Measurements from ENCODE around the gene OPCML. TPM values are rescaled to one million over a fixed set of nuclear protein-coding genes. Genes with fewer than 3 reads are reported as not detected.

OPCML gene
- total and polyA plus RNA-seq, 4 donors: 16.6 to 70.3 (median 58.1) TPM

DNA sequence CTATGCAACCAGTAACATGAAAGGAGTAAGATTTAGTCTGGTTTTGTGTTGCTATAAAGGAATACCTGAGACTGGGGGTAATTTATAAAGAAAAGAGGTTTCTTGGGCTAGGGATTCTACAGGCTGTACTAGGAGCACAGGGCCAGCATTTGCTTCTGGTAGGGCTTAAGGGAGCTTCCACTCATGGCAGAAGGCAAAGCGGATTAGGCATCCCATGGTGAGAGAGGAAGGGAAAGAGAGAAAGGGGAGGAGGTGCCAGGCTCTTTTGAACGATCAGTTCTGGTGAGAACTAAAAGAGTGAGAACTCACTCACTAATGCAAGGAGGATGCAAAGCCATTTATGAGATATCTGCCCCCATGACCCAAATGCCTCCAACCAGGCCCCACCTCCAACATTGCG lies 283.2 kb downstream of the OPCML start:
- H3K4me3 ChIP-seq (ENCODE audit: low read depth, low read length): no peak overlapping the region
- no peaks in the 10 kb centered on the region for H3K9me3 ChIP-seq (ENCODE audit: control insufficient read depth, insufficient read depth, low read length)
- H3K4me1 ChIP-seq (ENCODE audit: control insufficient read depth, insufficient read depth, low read length): no peaks in the 10 kb centered on the region
- no peak for DNase-seq (ENCODE audit: low read depth in 4 of 6, low spot score in 6 of 6)
- 100% methylated on average over 1 of the region's 3 CpGs for WGBS (ENCODE audit: insufficient coverage)
- H3K27me3 ChIP-seq (ENCODE audit: control insufficient read depth, insufficient read depth, low read length): no peaks in the 10 kb centered on the region
- H3K27ac ChIP-seq (ENCODE audit: low read depth, low read length): no peak overlapping the region
- H3K36me3 ChIP-seq (ENCODE audit: control insufficient read depth, insufficient read depth, low read length): no peaks in the 10 kb centered on the region

GRCh38 chr11:133243832-133244231 lies 288.5 kb downstream of the OPCML start:
- no peak overlapping the region for H3K27ac ChIP-seq (ENCODE audit: low read depth, low read length)
- 64% methylated on average over 2 of the region's 3 CpGs for WGBS (ENCODE audit: insufficient coverage)
- no peak overlapping the region for H3K4me3 ChIP-seq (ENCODE audit: low read depth, low read length)
- DNase-seq (ENCODE audit: low read depth in 4 of 6, low spot score in 6 of 6): no peak
- no peaks in the 10 kb centered on the region for H3K4me1 ChIP-seq (ENCODE audit: control insufficient read depth, insufficient read depth, low read length)
- no peaks in the 10 kb centered on the region for H3K36me3 ChIP-seq (ENCODE audit: control insufficient read depth, insufficient read depth, low read length)
- H3K27me3 ChIP-seq (ENCODE audit: control insufficient read depth, insufficient read depth, low read length): no peaks in the 10 kb centered on the region
- no peaks in the 10 kb centered on the region for H3K9me3 ChIP-seq (ENCODE audit: control insufficient read depth, insufficient read depth, low read length)

GRCh38 chr11:133240908-133241655 lies 291.2 kb downstream of the OPCML start:
- Histone ChIP-seq H3K9me3 (ENCODE audit: control insufficient read depth, insufficient read depth, low read length) (no peaks in the 10 kb centered on the region), H3K27me3 (ENCODE audit: control insufficient read depth, insufficient read depth, low read length) (no peaks in the 10 kb centered on the region), H3K27ac (ENCODE audit: low read depth, low read length) (no peak overlapping the region), H3K36me3 (ENCODE audit: control insufficient read depth, insufficient read depth, low read length) (no peaks in the 10 kb centered on the region), H3K4me1 (ENCODE audit: control insufficient read depth, insufficient read depth, low read length) (no peaks in the 10 kb centered on the region), H3K4me3 (ENCODE audit: low read depth, low read length) (no peak overlapping the region)
- DNase-seq (ENCODE audit: low read depth in 4 of 6, low spot score in 6 of 6): peak in 1 of 6 donors; percentile 56
- 96% methylated on average over 4 of the region's 10 CpGs for WGBS (ENCODE audit: insufficient coverage)

- 88% methylated on average over 6 of the region's 8 CpGs for whole genome bisulfite sequencing (ENCODE audit: insufficient coverage)
- H3K36me3 ChIP-seq (ENCODE audit: control insufficient read depth, insufficient read depth, low read length): no peaks in the 10 kb centered on the region
- peaks cover 5% of the 10 kb centered on the region for H3K27me3 ChIP-seq (ENCODE audit: control insufficient read depth, insufficient read depth, low read length)
- H3K4me1 ChIP-seq (ENCODE audit: control insufficient read depth, insufficient read depth, low read length): no peaks in the 10 kb centered on the region
- no peaks in the 10 kb centered on the region for H3K9me3 ChIP-seq (ENCODE audit: control insufficient read depth, insufficient read depth, low read length)
- H3K4me3 ChIP-seq (ENCODE audit: low read depth, low read length): no peak overlapping the region
- no peak overlapping the region for H3K27ac ChIP-seq (ENCODE audit: low read depth, low read length)
- DNase-seq (ENCODE audit: low read depth in 4 of 6, low spot score in 6 of 6): no peak
These were observed 292.7 kb downstream of the OPCML start for GRCh38 chr11:133239575-133239974.

GRCh38 chr11:133238495-133238894 lies 293.8 kb downstream of the OPCML start:
- no peak overlapping the region for H3K4me3 ChIP-seq (ENCODE audit: low read depth, low read length)
- no peaks in the 10 kb centered on the region for H3K4me1 ChIP-seq (ENCODE audit: control insufficient read depth, insufficient read depth, low read length)
- DNase-seq (ENCODE audit: low read depth in 4 of 6, low spot score in 6 of 6): peak in 1 of 6 donors; percentile 28
- H3K27me3 ChIP-seq (ENCODE audit: control insufficient read depth, insufficient read depth, low read length): peaks cover 5% of the 10 kb centered on the region
- WGBS (ENCODE audit: insufficient coverage): 72% methylated on average over 5 of the region's 10 CpGs
- H3K9me3 ChIP-seq (ENCODE audit: control insufficient read depth, insufficient read depth, low read length): no peaks in the 10 kb centered on the region
- H3K36me3 ChIP-seq (ENCODE audit: control insufficient read depth, insufficient read depth, low read length): no peaks in the 10 kb centered on the region
- no peak overlapping the region for H3K27ac ChIP-seq (ENCODE audit: low read depth, low read length)

DNA sequence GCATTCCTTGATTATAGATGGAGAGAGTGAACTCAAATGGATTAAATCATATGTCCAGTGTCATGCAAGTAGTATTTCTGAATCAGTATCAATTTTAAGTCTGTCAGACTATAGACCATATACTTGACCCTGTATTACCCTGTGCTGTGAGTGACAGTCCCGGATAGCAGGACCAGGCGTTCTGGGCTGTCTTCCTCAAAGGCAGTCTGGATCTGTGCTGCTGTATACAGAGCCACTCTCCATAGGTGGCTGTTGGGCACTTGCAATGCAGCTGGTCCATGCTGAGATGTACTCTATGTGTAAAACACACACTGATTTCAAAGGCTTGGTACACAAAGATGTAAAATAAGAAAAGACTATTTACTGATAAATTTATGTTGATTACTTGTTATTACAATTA lies 294.3 kb downstream of the OPCML start:
- WGBS (ENCODE audit: insufficient coverage): 68% methylated on average over 2 of the region's 2 CpGs

GRCh38 chr11:133235381-133235780 lies 296.9 kb downstream of the OPCML start:
- Histone ChIP-seq H3K4me1 (ENCODE audit: control insufficient read depth, insufficient read depth, low read length) (no peaks in the 10 kb centered on the region), H3K4me3 (ENCODE audit: low read depth, low read length) (no peak overlapping the region), H3K27ac (ENCODE audit: low read depth, low read length) (no peak overlapping the region), H3K9me3 (ENCODE audit: control insufficient read depth, insufficient read depth, low read length) (peaks cover 2% of the 10 kb centered on the region), H3K27me3 (ENCODE audit: control insufficient read depth, insufficient read depth, low read length) (peaks cover 10% of the 10 kb centered on the region), H3K36me3 (ENCODE audit: control insufficient read depth, insufficient read depth, low read length) (no peaks in the 10 kb centered on the region)
- DNase-seq (ENCODE audit: low read depth in 4 of 6, low spot score in 6 of 6): peak in 2 of 6 donors; percentile 74 to 77
- WGBS (ENCODE audit: insufficient coverage): 100% methylated on average over 1 of the region's 3 CpGs

More for the DNA sequence above, 294.3 kb downstream of the OPCML start:
- DNase-seq (ENCODE audit: low read depth in 4 of 6, low spot score in 6 of 6): peak in 1 of 6 donors; percentile 35
- Histone ChIP-seq H3K36me3 (ENCODE audit: control insufficient read depth, insufficient read depth, low read length) (no peaks in the 10 kb centered on the region), H3K4me1 (ENCODE audit: control insufficient read depth, insufficient read depth, low read length) (no peaks in the 10 kb centered on the region), H3K9me3 (ENCODE audit: control insufficient read depth, insufficient read depth, low read length) (peaks cover 2% of the 10 kb centered on the region), H3K27me3 (ENCODE audit: control insufficient read depth, insufficient read depth, low read length) (peaks cover 5% of the 10 kb centered on the region), H3K27ac (ENCODE audit: low read depth, low read length) (no peak overlapping the region), H3K4me3 (ENCODE audit: low read depth, low read length) (no peak overlapping the region)

DNA sequence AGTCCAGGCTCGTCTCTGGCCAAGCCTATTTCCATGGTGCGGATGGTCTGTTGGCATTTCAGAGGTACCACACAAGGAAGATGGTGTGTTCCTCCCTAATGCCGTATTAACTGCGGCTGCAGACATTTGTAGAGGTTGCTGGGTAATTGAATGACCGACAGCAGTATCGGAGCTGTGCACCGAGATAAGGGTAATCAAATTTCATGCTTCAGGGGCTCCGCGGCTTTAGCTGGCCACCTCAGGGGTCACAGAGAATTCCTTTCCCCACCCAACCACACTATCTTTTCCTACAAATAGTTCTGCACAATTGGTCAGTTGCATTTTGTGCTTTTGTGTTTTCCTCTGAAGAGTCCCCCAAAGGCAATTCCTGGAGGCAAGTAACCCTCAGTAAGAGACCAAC lies 297.4 kb downstream of the OPCML start:
- Histone ChIP-seq H3K36me3 (ENCODE audit: control insufficient read depth, insufficient read depth, low read length) (no peaks in the 10 kb centered on the region), H3K9me3 (ENCODE audit: control insufficient read depth, insufficient read depth, low read length) (peaks cover 2% of the 10 kb centered on the region), H3K27me3 (ENCODE audit: control insufficient read depth, insufficient read depth, low read length) (peaks cover 10% of the 10 kb centered on the region), H3K4me3 (ENCODE audit: low read depth, low read length) (no peak overlapping the region), H3K4me1 (ENCODE audit: control insufficient read depth, insufficient read depth, low read length) (no peaks in the 10 kb centered on the region), H3K27ac (ENCODE audit: low read depth, low read length) (no peak overlapping the region)
- DNase-seq (ENCODE audit: low read depth in 4 of 6, low spot score in 6 of 6): peak in 1 of 6 donors; percentile 62
- WGBS (ENCODE audit: insufficient coverage): 49% methylated on average over 5 of the region's 9 CpGs

DNA sequence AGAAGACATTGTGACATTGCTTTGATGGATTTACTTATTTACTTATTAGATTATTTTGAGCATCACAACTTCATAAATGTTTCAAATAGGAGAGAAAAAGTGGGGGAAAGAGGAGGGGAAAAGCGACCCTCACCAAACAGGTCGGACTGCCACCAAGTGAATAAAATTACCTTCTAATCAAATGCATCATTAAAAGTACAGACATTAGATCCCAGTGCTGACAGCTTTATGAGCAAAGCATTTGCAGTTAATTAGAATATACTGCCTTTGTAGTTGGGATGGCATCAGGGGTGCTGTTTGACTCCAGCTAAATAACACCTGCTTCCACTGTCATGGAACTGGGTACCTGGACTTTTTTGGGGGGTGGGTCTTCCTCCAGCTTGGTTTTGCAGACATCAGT lies 299.6 kb downstream of the OPCML start:
- WGBS (ENCODE audit: insufficient coverage): no CpG with 5 or more reads among the region's 2 CpGs
- H3K36me3 ChIP-seq (ENCODE audit: control insufficient read depth, insufficient read depth, low read length): no peaks in the 10 kb centered on the region
- peaks cover 10% of the 10 kb centered on the region for H3K27me3 ChIP-seq (ENCODE audit: control insufficient read depth, insufficient read depth, low read length)
- peak in 1 of 6 donors; percentile 84 for DNase-seq (ENCODE audit: low read depth in 4 of 6, low spot score in 6 of 6)
- no peak overlapping the region for H3K4me3 ChIP-seq (ENCODE audit: low read depth, low read length)
- no peak overlapping the region for H3K27ac ChIP-seq (ENCODE audit: low read depth, low read length)
- H3K4me1 ChIP-seq (ENCODE audit: control insufficient read depth, insufficient read depth, low read length): peaks cover 15% of the 10 kb centered on the region
- H3K9me3 ChIP-seq (ENCODE audit: control insufficient read depth, insufficient read depth, low read length): peaks cover 2% of the 10 kb centered on the region

GRCh38 chr11:133230431-133230830 lies 301.9 kb downstream of the OPCML start:
- peaks cover 10% of the 10 kb centered on the region for H3K27me3 ChIP-seq (ENCODE audit: control insufficient read depth, insufficient read depth, low read length)
- peaks cover 2% of the 10 kb centered on the region for H3K9me3 ChIP-seq (ENCODE audit: control insufficient read depth, insufficient read depth, low read length)
- peaks cover 21% of the 10 kb centered on the region for H3K4me1 ChIP-seq (ENCODE audit: control insufficient read depth, insufficient read depth, low read length)
- no peaks in the 10 kb centered on the region for H3K36me3 ChIP-seq (ENCODE audit: control insufficient read depth, insufficient read depth, low read length)
- no peak overlapping the region for H3K4me3 ChIP-seq (ENCODE audit: low read depth, low read length)
- no peak overlapping the region for H3K27ac ChIP-seq (ENCODE audit: low read depth, low read length)
- DNase-seq (ENCODE audit: low read depth in 4 of 6, low spot score in 6 of 6): no peak
- WGBS (ENCODE audit: insufficient coverage): 84% methylated on average over 4 of the region's 5 CpGs

All from spinal cord (tissue), 10 donors.